RWPE2 (cell line): ENCODE results near the gene ZNF629.

Experiments
- ATAC-seq: fragments of 200-7000 bp; cut with Tn5 transposase; 3 replicates; pipeline ENCODE4 v1.9.1; 2021; ENCODE audit warnings: low read depth
- DNase-seq: peaks from one replicate; pipeline ENCODE4 v3.0.0-alpha.2; 2020; ENCODE audit warnings: low spot score
- H3K27ac ChIP-seq: fragments of 450-650 bp; 2 replicates; pipeline ENCODE4 v1.5.1; 2017; ENCODE audit warnings: mild to moderate bottlenecking; ENCODE audit not compliant: poor library complexity, severe bottlenecking
- H3K27me3 ChIP-seq: fragments of 250-450 bp; sonication (Bioruptor Pico); 2 replicates; pipeline ENCODE4 v1.5.1; 2021; ENCODE audit warnings: mild to moderate bottlenecking, moderate library complexity; ENCODE audit not compliant: insufficient read depth, poor library complexity, severe bottlenecking
- H3K36me3 ChIP-seq: fragments of 250-450 bp; sonication (Bioruptor Pico); 2 replicates; pipeline ENCODE4 v1.5.1; 2020; ENCODE audit warnings: low read depth, mild to moderate bottlenecking, moderate library complexity
- H3K4me1 ChIP-seq: fragments of 250-450 bp; sonication (Bioruptor Pico); 2 replicates; pipeline ENCODE4 v1.5.1; 2021; ENCODE audit warnings: mild to moderate bottlenecking, moderate library complexity; ENCODE audit not compliant: insufficient read depth, poor library complexity, severe bottlenecking
- H3K4me3 ChIP-seq: fragments of 250-450 bp; sonication (Bioruptor Pico); 2 replicates; pipeline ENCODE4 v1.5.1; 2021; ENCODE audit warnings: mild to moderate bottlenecking, moderate library complexity; ENCODE audit not compliant: severe bottlenecking
- H3K9me3 ChIP-seq: fragments of 250-450 bp; sonication (Bioruptor Pico); 2 replicates; pipeline ENCODE4 v1.5.1; 2021; ENCODE audit warnings: mild to moderate bottlenecking, moderate library complexity; ENCODE audit not compliant: severe bottlenecking
- CTCF ChIP-seq: fragments of 450-650 bp; IDR thresholded peaks from one replicate; pipeline ENCODE4 v1.5.1; 2017; ENCODE audit warnings: mild to moderate bottlenecking, moderate library complexity; ENCODE audit not compliant: poor library complexity, severe bottlenecking

The ZNF629 gene

GRCh38 chr16:30760001-30760559 lies 26.9 kb downstream of the ZNF629 start:
- Histone ChIP-seq H3K27me3 (no peaks in the 10 kb centered on the region), H3K36me3 (peaks cover 38% of the 10 kb centered on the region), H3K4me3 (no peak overlapping the region), H3K4me1 (peaks cover 10% of the 10 kb centered on the region), H3K27ac (no peak overlapping the region), H3K9me3 (no peaks in the 10 kb centered on the region)
- TF ChIP-seq CTCF: no peak
- ATAC-seq (no peak), DNase-seq (peak; percentile 45)

- Histone ChIP-seq H3K4me3 (no peak overlapping the region), H3K27ac (no peak overlapping the region), H3K9me3 (no peaks in the 10 kb centered on the region), H3K4me1 (peaks cover 10% of the 10 kb centered on the region), H3K27me3 (no peaks in the 10 kb centered on the region), H3K36me3 (peaks cover 38% of the 10 kb centered on the region)
- no peak for TF ChIP-seq CTCF
- DNase-seq (no peak), ATAC-seq (no peak)
These were observed 28.0 kb downstream of the ZNF629 start for GRCh38 chr16:30758988-30759491.

- H3K9me3 ChIP-seq: no peaks in the 10 kb centered on the region
- H3K4me1 ChIP-seq: no peaks in the 10 kb centered on the region
- DNase-seq (no peak), ATAC-seq (no peak)
- no peak overlapping the region for H3K27ac ChIP-seq
- no peaks in the 10 kb centered on the region for H3K27me3 ChIP-seq
- H3K4me3 ChIP-seq: no peak overlapping the region
- no peak for TF ChIP-seq CTCF
- H3K36me3 ChIP-seq: peaks cover 43% of the 10 kb centered on the region
These were observed 29.7 kb downstream of the ZNF629 start for GRCh38 chr16:30757316-30757715.

- Histone ChIP-seq H3K36me3 (peaks cover 46% of the 10 kb centered on the region), H3K4me1 (no peaks in the 10 kb centered on the region), H3K9me3 (no peaks in the 10 kb centered on the region), H3K27me3 (no peaks in the 10 kb centered on the region), H3K4me3 (no peak overlapping the region), H3K27ac (no peak overlapping the region)
- DNase-seq (no peak), ATAC-seq (no peak)
- TF ChIP-seq CTCF: no peak
These were observed 30.3 kb downstream of the ZNF629 start for GRCh38 chr16:30756781-30757100.

GRCh38 chr16:30755955-30756780 lies 30.8 kb downstream of the ZNF629 start:
- no peak overlapping the region for H3K27ac ChIP-seq
- H3K9me3 ChIP-seq: no peaks in the 10 kb centered on the region
- no peaks in the 10 kb centered on the region for H3K4me1 ChIP-seq
- DNase-seq (no peak), ATAC-seq (no peak)
- peaks cover 52% of the 10 kb centered on the region for H3K36me3 ChIP-seq
- H3K27me3 ChIP-seq: no peaks in the 10 kb centered on the region
- TF ChIP-seq CTCF: no peak
- no peak overlapping the region for H3K4me3 ChIP-seq
